DMS153 treated with DMSO at 0.1 percent for 48 hours (cell line): ENCODE data around the gene HFE.

Experiments
- DNase-seq: peaks from one replicate; lab custom pipeline; 2025; ENCODE audit not compliant: unreplicated experiment; lab: John Stamatoyannopoulos, UW

HFE gene

GRCh38 chr6:26133730-26134129, 46.5 kb downstream of the HFE start:
- no peak for DNase-seq

GRCh38 chr6:26136321-26136720, 49.1 kb downstream of the HFE start:
- no peak for DNase-seq

- no peak for DNase-seq
Observed at GRCh38 chr6:26140254-26140966, 53.2 kb downstream of the HFE start.

- no peak for DNase-seq
Observed at GRCh38 chr6:26140967-26141294, 53.7 kb downstream of the HFE start.

DNA sequence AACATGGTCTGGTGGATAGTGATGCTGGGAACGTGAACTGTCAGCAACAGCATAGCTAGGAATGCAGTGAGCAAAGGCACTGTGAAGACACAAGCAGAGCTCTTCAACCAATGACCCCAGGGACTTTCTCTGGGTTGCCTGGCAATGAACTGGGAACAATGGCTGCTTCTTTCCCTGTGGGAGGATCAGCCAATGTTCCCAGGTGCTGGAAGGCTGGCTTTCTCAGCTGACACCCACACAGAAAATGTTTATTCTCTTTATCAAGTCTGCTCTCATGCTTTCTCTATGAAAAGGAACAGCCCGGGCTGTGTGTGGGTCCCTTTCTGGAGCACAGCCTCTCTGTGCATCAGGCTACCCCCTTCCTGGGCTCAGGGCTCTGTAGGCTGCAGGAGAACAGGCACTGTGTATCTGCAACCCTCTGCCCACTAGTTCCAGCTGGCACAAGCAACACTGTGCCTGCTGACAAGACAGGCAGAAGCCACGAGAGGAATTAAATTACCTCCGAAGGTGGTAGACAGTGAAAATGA, 54.2 kb downstream of the HFE start:
- no peak for DNase-seq

DNA sequence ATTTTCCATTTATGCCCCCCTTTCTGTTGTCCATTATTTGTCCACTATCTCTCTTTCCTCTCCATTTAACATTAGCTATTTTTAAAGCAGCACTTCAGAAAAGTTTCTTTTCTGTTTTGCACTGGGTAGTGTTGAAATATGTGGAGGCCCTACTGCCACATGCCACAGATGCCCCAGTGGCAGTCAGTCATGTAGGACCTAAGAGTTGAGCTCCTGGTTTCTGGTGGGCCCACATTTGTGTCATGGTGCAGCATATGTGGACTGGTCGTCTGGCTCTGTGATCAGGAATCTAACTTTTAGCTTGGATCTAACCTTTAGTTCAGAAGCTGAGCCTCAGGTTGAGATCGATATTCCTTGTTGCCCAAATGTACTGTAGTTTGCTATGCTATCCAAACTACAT, 54.8 kb downstream of the HFE start:
- no peak for DNase-seq
